ENCODE data around the gene PRAME. TPM values are rescaled to one million over a fixed set of nuclear protein-coding genes. Genes with fewer than 3 reads are reported as not detected.

The PRAME gene
- total RNA-seq, 1 donor from 2014 or later: not detected

GRCh38 chr22:22526125-22526912 is 32.7 kb downstream of the PRAME start:
- Mint-ChIP-seq H3K36me3 (ENCODE audit: insufficient read depth) (no peaks in the 10 kb centered on the region), H3K4me3 (ENCODE audit: low read depth) (no peak overlapping the region), H3K27me3 (peaks cover 31% of the 10 kb centered on the region)

GRCh38 chr22:22523494-22523893 is 35.6 kb downstream of the PRAME start:
- TF ChIP-seq CTCF (IDR thresholded peaks at IDR 0.05; ENCODE audit: unreplicated experiment): no peak
- peaks cover 3% of the 10 kb centered on the region for H3K4me1 Mint-ChIP-seq (ENCODE audit: low read depth)
- no peak overlapping the region for H3K4me3 Mint-ChIP-seq (ENCODE audit: low read depth)
- no peak overlapping the region for H3K27ac Mint-ChIP-seq
- H3K36me3 Mint-ChIP-seq (ENCODE audit: insufficient read depth): no peaks in the 10 kb centered on the region
- DNase-seq (ENCODE audit: low spot score, unreplicated experiment): no peak
- H3K9me3 Mint-ChIP-seq (ENCODE audit: low read depth): no peaks in the 10 kb centered on the region
- H3K27me3 Mint-ChIP-seq: peaks cover 35% of the 10 kb centered on the region

More at GRCh38 chr22:22526125-22526912, 32.7 kb downstream of the PRAME start:
- no peaks in the 10 kb centered on the region for H3K4me1 Mint-ChIP-seq (ENCODE audit: low read depth)
- no peak for DNase-seq (ENCODE audit: low spot score, unreplicated experiment)
- H3K27ac Mint-ChIP-seq: no peak overlapping the region
- TF ChIP-seq CTCF (IDR thresholded peaks at IDR 0.05; ENCODE audit: unreplicated experiment): no peak
- H3K9me3 Mint-ChIP-seq (ENCODE audit: low read depth): no peaks in the 10 kb centered on the region

- no peak for DNase-seq (ENCODE audit: low spot score, unreplicated experiment)
- no peaks in the 10 kb centered on the region for H3K36me3 Mint-ChIP-seq (ENCODE audit: insufficient read depth)
- H3K4me3 Mint-ChIP-seq (ENCODE audit: low read depth): no peak overlapping the region
- no peak for TF ChIP-seq CTCF (IDR thresholded peaks at IDR 0.05; ENCODE audit: unreplicated experiment)
- peaks cover 3% of the 10 kb centered on the region for H3K4me1 Mint-ChIP-seq (ENCODE audit: low read depth)
- no peak overlapping the region for H3K27ac Mint-ChIP-seq
- no peaks in the 10 kb centered on the region for H3K9me3 Mint-ChIP-seq (ENCODE audit: low read depth)
- H3K27me3 Mint-ChIP-seq: peaks cover 35% of the 10 kb centered on the region
Measured at GRCh38 chr22:22521631-22522030, 37.4 kb downstream of the PRAME start.

- Mint-ChIP-seq H3K4me1 (ENCODE audit: low read depth) (peaks cover 3% of the 10 kb centered on the region), H3K36me3 (ENCODE audit: insufficient read depth) (no peaks in the 10 kb centered on the region), H3K27me3 (peaks cover 35% of the 10 kb centered on the region), H3K4me3 (ENCODE audit: low read depth) (no peak overlapping the region), H3K9me3 (ENCODE audit: low read depth) (peaks cover 3% of the 10 kb centered on the region), H3K27ac (no peak overlapping the region)
- TF ChIP-seq CTCF (IDR thresholded peaks at IDR 0.05; ENCODE audit: unreplicated experiment): no peak
- DNase-seq (ENCODE audit: low spot score, unreplicated experiment): no peak
Measured at GRCh38 chr22:22520667-22521602, 38.1 kb downstream of the PRAME start.

GRCh38 chr22:22520020-22520656 is 38.9 kb downstream of the PRAME start, which contains the start of gene ZNF280A:
Gene ZNF280A, minus strand, starts transcription at chr22:22520270. Its CDS starts 4,640 bp downstream, at chr22:22515630.
- Mint-ChIP-seq H3K4me1 (ENCODE audit: low read depth) (peaks cover 3% of the 10 kb centered on the region), H3K27me3 (peaks cover 30% of the 10 kb centered on the region), H3K36me3 (ENCODE audit: insufficient read depth) (no peaks in the 10 kb centered on the region), H3K27ac (no peak within 1 kb of the TSS), H3K9me3 (ENCODE audit: low read depth) (peaks cover 3% of the 10 kb centered on the region), H3K4me3 (ENCODE audit: low read depth) (no peak within 1 kb of the TSS)
- DNase-seq (ENCODE audit: low spot score, unreplicated experiment): no peak
- no peak for TF ChIP-seq CTCF (IDR thresholded peaks at IDR 0.05; ENCODE audit: unreplicated experiment)

Data from progenitor cell of endocrine pancreas (in vitro differentiated cells).